PC-3 (cell line): Measurements from ENCODE around the gene NUP50. TPM values are rescaled to one million over a fixed set of nuclear protein-coding genes. Genes with fewer than 3 reads are reported as not detected.

ENCODE experiments used
- ATAC-seq: fragments of 200-7000 bp; cut with Tn5 transposase; 2 replicates; pipeline ENCODE4 v1.9.1; 2020; ENCODE audit warnings: mild to moderate bottlenecking, moderate library complexity
- BruUV-seq: library from RNA; stranded (reverse); fragments of 400-500 nt; replicated peaks from 2 replicates; lab custom pipeline; 2021; lab: Mats Ljungman, UMichigan
- CTCF ChIA-PET: fragments of 300-600 bp; sonication (Branson Sonifier 250); formaldehyde crosslinking; loops from one replicate; lab custom pipeline; 2022; ENCODE audit warnings: antibody characterized with exemption; lab: Charles Lee
- POLR2A ChIA-PET: fragments of 300-600 bp; sonication (Branson Sonifier 250); formaldehyde crosslinking; loops from one replicate; lab custom pipeline; 2022; ENCODE audit warnings: antibody characterized with exemption; ENCODE audit not compliant: unreplicated experiment; lab: Charles Lee
- DNase-seq: peaks from one replicate; pipeline ENCODE4 v3.0.0-alpha.2; 2015
- H2AFZ ChIP-seq: fragments of 300-600 bp; sonication (generic); 2 replicates; pipeline ENCODE4 v1.6.0; 2016; ENCODE audit warnings: antibody characterized with exemption, low read length
- H3F3A ChIP-seq: fragments of 300-600 bp; sonication (generic); one replicate; pipeline ENCODE4 v1.6.0; 2017; ENCODE audit warnings: antibody characterized with exemption, low read length, control low read depth, mild to moderate bottlenecking; ENCODE audit not compliant: unreplicated experiment
- H3K27ac ChIP-seq: fragments of 300-600 bp; sonication (generic); 2 replicates; pipeline ENCODE4 v1.5.1; 2016; ENCODE audit warnings: mild to moderate bottlenecking, low read length
- H3K27me3 ChIP-seq: fragments of 300-600 bp; sonication (generic); 2 replicates; pipeline ENCODE4 v1.6.1; 2016; ENCODE audit warnings: low read length, mixed read lengths
- H3K36me3 ChIP-seq: fragments of 300-600 bp; sonication (generic); 2 replicates; pipeline ENCODE4 v1.6.1; 2016; ENCODE audit warnings: low read depth, mixed run types, low read length, mixed read lengths
- H3K4me1 ChIP-seq: fragments of 300-600 bp; sonication (generic); 2 replicates; pipeline ENCODE4 v1.5.1; 2016; ENCODE audit warnings: low read length; ENCODE audit not compliant: insufficient read depth
- H3K4me2 ChIP-seq: fragments of 300-600 bp; sonication (generic); 2 replicates; pipeline ENCODE4 v1.6.0; 2016; ENCODE audit warnings: low read length
- H3K4me3 ChIP-seq: fragments of 300-600 bp; sonication (generic); 2 replicates; pipeline ENCODE4 v1.5.1; 2016; ENCODE audit warnings: mild to moderate bottlenecking, low read length, mixed read lengths
- H3K79me2 ChIP-seq: fragments of 300-600 bp; sonication (generic); 2 replicates; pipeline ENCODE4 v1.6.1; 2017; ENCODE audit warnings: low read length, mixed read lengths
- H3K9ac ChIP-seq: fragments of 300-600 bp; sonication (generic); 2 replicates; pipeline ENCODE4 v1.6.0; 2016; ENCODE audit warnings: mild to moderate bottlenecking, low read length
- H3K9me2 ChIP-seq: fragments of 300-600 bp; sonication (generic); replicated peaks from 2 replicates; pipeline ENCODE4 v1.6.1; 2016; ENCODE audit warnings: mixed run types, low read length, mixed read lengths
- H3K9me3 ChIP-seq: fragments of 300-600 bp; sonication (generic); 2 replicates; pipeline ENCODE4 v1.6.1; 2016; ENCODE audit warnings: low read length, mixed read lengths
- H4K20me1 ChIP-seq: fragments of 300-600 bp; sonication (generic); 2 replicates; pipeline ENCODE4 v1.6.1; 2016; ENCODE audit warnings: low read length, mixed read lengths
- CTCF ChIP-seq: fragments of 300-600 bp; sonication (generic); conservative IDR thresholded peaks from 2 replicates; pipeline ENCODE4 v1.5.1; 2017; ENCODE audit warnings: antibody characterized with exemption, low read depth, mild to moderate bottlenecking, low read length
- EZH2 ChIP-seq: fragments of 300-600 bp; sonication (generic); IDR thresholded peaks from one replicate; pipeline ENCODE4 v1.6.1; 2017; ENCODE audit warnings: antibody characterized with exemption, mild to moderate bottlenecking, low read length; ENCODE audit not compliant: unreplicated experiment
- EZH2phosphoT487 ChIP-seq: fragments of 300-600 bp; sonication (generic); IDR thresholded peaks from 2 replicates; pipeline ENCODE4 v1.6.1; 2018; ENCODE audit warnings: mild to moderate bottlenecking, antibody characterized with exemption, low read length, borderline replicate concordance
- intact Hi-C: fragments of 100-400 bp; cut with micrococcal nuclease; formaldehyde crosslinking; loops from 2 replicates; pipeline ENCODE4 v1.9.0; 2023
- total RNA-seq: library from RNA; depleted of rRNA; stranded (reverse); fragments of >200 nt; gene quantifications from 2 replicates; pipeline ENCODE4 v1.2.3, GENCODE V29; 2014

Gene NUP50
- total RNA-seq, 1 experiment from 2014 or later, result 69.9 TPM

DNA sequence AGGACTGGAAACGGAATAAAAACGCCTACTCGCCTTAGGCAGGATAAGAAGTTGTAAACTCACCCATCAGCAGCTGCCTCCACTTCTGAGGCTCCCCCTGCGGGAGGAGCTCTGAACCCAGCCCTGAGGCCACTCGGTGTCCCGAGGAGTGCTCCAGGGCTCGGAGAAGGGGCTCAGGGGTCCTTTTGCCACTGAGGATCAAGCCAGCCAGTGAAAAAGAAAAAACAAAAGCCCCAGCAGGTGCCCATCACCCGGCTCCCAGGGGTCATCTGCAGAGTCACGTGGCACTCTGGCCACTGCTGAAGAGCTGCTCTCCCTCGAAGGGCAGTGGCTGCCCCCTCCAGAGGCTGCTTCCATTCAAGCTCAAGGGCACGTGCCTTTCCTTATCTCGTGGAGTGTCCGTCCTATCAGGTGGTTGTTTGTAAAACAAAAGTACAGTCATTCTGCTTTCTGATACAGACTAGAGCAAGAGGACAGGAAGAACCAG, 29.0 kb downstream of the NUP50 start:
- Histone ChIP-seq H3K9ac (no peak overlapping the region), H3K9me2 (no peaks in the 10 kb centered on the region), H3F3A (no peaks in the 10 kb centered on the region), H3K27me3 (no peaks in the 10 kb centered on the region), H3K4me2 (no peak overlapping the region), H3K36me3 (peaks cover 6% of the 10 kb centered on the region; the same call in 1 of the 2 replicates), H3K79me2 (no peaks in the 10 kb centered on the region), H3K4me1 (no peaks in the 10 kb centered on the region), H3K27ac (no peak overlapping the region), H2AFZ (no peak overlapping the region), H3K4me3 (no peak overlapping the region), H3K9me3 (no peaks in the 10 kb centered on the region), H4K20me1 (no peaks in the 10 kb centered on the region)
- no TSS peak for BruUV-seq
- DNase-seq (no peak), ATAC-seq (no peak)
- intact Hi-C loops, result no loop called here
- ChIA-PET CTCF (no interaction called here), POLR2A (no interaction called here)
- TF ChIP-seq EZH2phosphoT487 (no peak), EZH2 (no peak), CTCF (no peak)

- no peak for DNase-seq
- Histone ChIP-seq H3K36me3 (no peaks in the 10 kb centered on the region), H3K27ac (no peak overlapping the region), H3F3A (no peaks in the 10 kb centered on the region), H3K9me2 (no peaks in the 10 kb centered on the region), H3K4me1 (no peaks in the 10 kb centered on the region), H4K20me1 (no peaks in the 10 kb centered on the region), H3K9me3 (no peaks in the 10 kb centered on the region), H3K4me3 (no peak overlapping the region), H3K27me3 (no peaks in the 10 kb centered on the region), H3K9ac (no peak overlapping the region), H3K79me2 (no peaks in the 10 kb centered on the region), H2AFZ (no peak overlapping the region), H3K4me2 (no peak overlapping the region)
- intact Hi-C loops, result no loop called here
- ChIA-PET POLR2A (no interaction called here), CTCF (no interaction called here)
- no peak for ATAC-seq
- no TSS peak for BruUV-seq
- TF ChIP-seq EZH2, result no peak
- no peak for TF ChIP-seq CTCF
- no peak for TF ChIP-seq EZH2phosphoT487
Observed at GRCh38 chr22:45194686-45195085, 31.0 kb downstream of the NUP50 start.

GRCh38 chr22:45195616-45196015, 31.9 kb downstream of the NUP50 start:
- intact Hi-C loops, result no loop called here
- H3K4me1 ChIP-seq, result peaks cover 5% of the 10 kb centered on the region
- H3K36me3 ChIP-seq, result no peaks in the 10 kb centered on the region
- no peak overlapping the region for H3K27ac ChIP-seq
- ATAC-seq (no peak), DNase-seq (no peak)
- ChIA-PET POLR2A (no interaction called here), CTCF (no interaction called here)
- H3K4me3 ChIP-seq, result no peak overlapping the region
- H2AFZ ChIP-seq, result no peak overlapping the region
- TF ChIP-seq CTCF (no peak), EZH2phosphoT487 (no peak), EZH2 (no peak)
- no peaks in the 10 kb centered on the region for H3K9me3 ChIP-seq
- no peaks in the 10 kb centered on the region for H3K9me2 ChIP-seq
- BruUV-seq, result no TSS peak
- H3K9ac ChIP-seq, result no peak overlapping the region
- H4K20me1 ChIP-seq, result no peaks in the 10 kb centered on the region
- no peaks in the 10 kb centered on the region for H3K79me2 ChIP-seq
- H3K4me2 ChIP-seq, result no peak overlapping the region
- H3F3A ChIP-seq, result no peaks in the 10 kb centered on the region
- no peaks in the 10 kb centered on the region for H3K27me3 ChIP-seq
